Transverse colon (tissue), 4 donors: ENCODE results near the gene ACTN4.

ENCODE experiments used
- EP300 ChIP-seq: sonication (generic); formaldehyde crosslinking; IDR thresholded peaks from one replicate; pipeline ENCODE4 v1.6.1; 2017; ENCODE audit warnings: antibody characterized with exemption, low read depth
- POLR2A ChIP-seq: fragments of 450-650 bp; IDR thresholded peaks from one replicate; pipeline ENCODE4 v1.6.1; 2016; ENCODE audit warnings: antibody characterized with exemption, mild to moderate bottlenecking, moderate library complexity
- POLR2AphosphoS5 ChIP-seq, 3 donors: sonication (generic); formaldehyde crosslinking; IDR thresholded peaks; one replicate each; pipeline ENCODE4 v1.6.1; 2016; ENCODE audit warnings: antibody characterized with exemption in 3 of 3
- TF ChIP-seq, protein P1 (sequence below), 5 experiments: fragments of 200-600 bp in 3 of 5; fragments of 450-650 bp in 2 of 5; sonication (generic) in 3 of 5; IDR thresholded peaks; 1 replicate in 2 of 5; 2 replicates in 3 of 5; pipeline ENCODE4 v1.5.1; 2016 to 2017; ENCODE audit warnings: antibody characterized with exemption in 5 of 5, inconsistent platforms in 3 of 5, mild to moderate bottlenecking in 2 of 5, moderate library complexity in 1 of 5

- TF ChIP-seq, protein P1, sequence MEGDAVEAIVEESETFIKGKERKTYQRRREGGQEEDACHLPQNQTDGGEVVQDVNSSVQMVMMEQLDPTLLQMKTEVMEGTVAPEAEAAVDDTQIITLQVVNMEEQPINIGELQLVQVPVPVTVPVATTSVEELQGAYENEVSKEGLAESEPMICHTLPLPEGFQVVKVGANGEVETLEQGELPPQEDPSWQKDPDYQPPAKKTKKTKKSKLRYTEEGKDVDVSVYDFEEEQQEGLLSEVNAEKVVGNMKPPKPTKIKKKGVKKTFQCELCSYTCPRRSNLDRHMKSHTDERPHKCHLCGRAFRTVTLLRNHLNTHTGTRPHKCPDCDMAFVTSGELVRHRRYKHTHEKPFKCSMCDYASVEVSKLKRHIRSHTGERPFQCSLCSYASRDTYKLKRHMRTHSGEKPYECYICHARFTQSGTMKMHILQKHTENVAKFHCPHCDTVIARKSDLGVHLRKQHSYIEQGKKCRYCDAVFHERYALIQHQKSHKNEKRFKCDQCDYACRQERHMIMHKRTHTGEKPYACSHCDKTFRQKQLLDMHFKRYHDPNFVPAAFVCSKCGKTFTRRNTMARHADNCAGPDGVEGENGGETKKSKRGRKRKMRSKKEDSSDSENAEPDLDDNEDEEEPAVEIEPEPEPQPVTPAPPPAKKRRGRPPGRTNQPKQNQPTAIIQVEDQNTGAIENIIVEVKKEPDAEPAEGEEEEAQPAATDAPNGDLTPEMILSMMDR (IDR thresholded peaks at IDR 0.05): no peak
- no peak for TF ChIP-seq POLR2A
- no peak for TF ChIP-seq POLR2AphosphoS5 (IDR thresholded peaks at IDR 0.05)
- TF ChIP-seq EP300: no peak
These were observed 49.7 kb downstream of the ACTN4 start for GRCh38 chr19:38697197-38697596.
